NAMALWA (cell line): ENCODE data around the gene GDPD1.
"Not testable (repeated sequence)": the region's sequence is repeated elsewhere in the genome, so short reads cannot be mapped to it uniquely, and the experiment has no call there.

Experiments
- DNase-seq: peaks from one replicate; pipeline ENCODE4 v3.0.0-alpha.2; 2015; ENCODE audit warnings: low spot score

The GDPD1 gene

GRCh38 chr17:59220328-59221158, at the start of gene GDPD1:
Gene GDPD1 (plus strand): TSS chr17:59220511. CDS start chr17:59220610, 99 bp downstream.
- peak; percentile 97 for DNase-seq

GRCh38 chr17:59172436-59173004, 47.8 kb upstream of the GDPD1 start:
- DNase-seq = no peak

- no peak for DNase-seq
Observed at GRCh38 chr17:59174671-59175070, 45.6 kb upstream of the GDPD1 start.

GRCh38 chr17:59175076-59175475, 45.2 kb upstream of the GDPD1 start:
- no peak for DNase-seq

- DNase-seq = no peak
Observed at GRCh38 chr17:59178266-59178985, 41.9 kb upstream of the GDPD1 start.

- DNase-seq = not testable (repeated sequence)
Observed at GRCh38 chr17:59179601-59180000, 40.7 kb upstream of the GDPD1 start.

- DNase-seq = no peak
Observed at GRCh38 chr17:59180626-59181025, 39.7 kb upstream of the GDPD1 start.

GRCh38 chr17:59181481-59181880, 38.8 kb upstream of the GDPD1 start:
- no peak for DNase-seq

- DNase-seq = no peak
Observed at GRCh38 chr17:59185997-59186396, 34.3 kb upstream of the GDPD1 start.

GRCh38 chr17:59186850-59187249, 33.5 kb upstream of the GDPD1 start:
- DNase-seq = no peak

- DNase-seq = no peak
Observed at GRCh38 chr17:59190806-59191205, 29.5 kb upstream of the GDPD1 start.

- DNase-seq = no peak
Observed at GRCh38 chr17:59193336-59193862, 26.9 kb upstream of the GDPD1 start.

- no peak for DNase-seq
Observed at GRCh38 chr17:59199398-59199797, 20.9 kb upstream of the GDPD1 start.

- no peak for DNase-seq
Observed at GRCh38 chr17:59202320-59202719, 18.0 kb upstream of the GDPD1 start.

GRCh38 chr17:59219370-59219769, 941 bp upstream of the GDPD1 start:
- no peak for DNase-seq

GRCh38 chr17:59219992-59220327, 351 bp upstream of the GDPD1 start:
- DNase-seq = no peak

GRCh38 chr17:59221159-59221847, 992 bp downstream of the GDPD1 start:
- DNase-seq = no peak

- DNase-seq = no peak
Observed at GRCh38 chr17:59223813-59224212, 3.5 kb downstream of the GDPD1 start.

GRCh38 chr17:59228588-59228987, 8.3 kb downstream of the GDPD1 start:
- DNase-seq = not testable (repeated sequence)

- DNase-seq = no peak
Observed at GRCh38 chr17:59230764-59231163, 10.5 kb downstream of the GDPD1 start.

GRCh38 chr17:59234631-59235030, 14.3 kb downstream of the GDPD1 start:
- no peak for DNase-seq

- no peak for DNase-seq
Observed at GRCh38 chr17:59238906-59239305, 18.6 kb downstream of the GDPD1 start.
